ENCODE results near the gene CEP76.
"Not testable (repeated sequence)": the region's sequence is repeated elsewhere in the genome, so short reads cannot be mapped to it uniquely, and the experiment has no call there.

The CEP76 gene

DNA sequence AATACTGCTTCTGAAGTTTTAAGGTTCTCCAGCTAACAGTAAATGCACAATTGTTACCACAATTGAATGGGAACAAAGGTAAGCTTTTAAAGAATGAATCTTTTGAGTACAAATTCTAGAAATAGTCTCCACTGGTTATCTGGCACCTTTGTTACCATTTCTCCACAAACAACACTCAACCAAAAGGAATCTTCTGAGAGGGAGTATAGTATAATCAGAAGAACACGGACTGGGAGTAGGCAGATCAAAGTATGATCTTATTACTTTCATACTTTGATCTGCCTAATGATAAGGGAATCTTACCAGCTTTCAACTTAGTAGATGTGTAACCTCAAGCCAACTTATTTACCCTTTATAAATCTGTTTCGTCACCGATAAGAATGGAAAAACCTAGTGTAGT lies 1.4 kb downstream of the CEP76 start:
- no peak for DNase-seq

DNA sequence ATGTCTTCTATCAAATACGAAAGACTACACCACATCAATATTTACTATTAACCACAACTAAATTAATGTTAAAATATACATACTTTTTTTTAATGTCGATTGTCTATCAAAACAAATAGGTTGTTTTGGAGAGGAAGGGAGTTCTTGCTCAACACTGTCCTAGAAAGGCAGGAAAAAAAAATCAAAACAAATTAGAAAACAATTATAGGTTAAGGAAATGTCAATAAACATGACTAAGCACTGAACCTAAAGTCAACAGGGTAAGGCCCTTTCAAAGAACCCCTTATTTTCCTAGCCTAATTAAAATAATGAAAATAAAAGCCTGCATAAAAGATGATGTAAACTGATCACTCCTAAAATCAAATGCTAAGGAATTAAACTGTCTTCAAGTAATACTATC lies 2.8 kb downstream of the CEP76 start:
- DNase-seq: no peak

DNA sequence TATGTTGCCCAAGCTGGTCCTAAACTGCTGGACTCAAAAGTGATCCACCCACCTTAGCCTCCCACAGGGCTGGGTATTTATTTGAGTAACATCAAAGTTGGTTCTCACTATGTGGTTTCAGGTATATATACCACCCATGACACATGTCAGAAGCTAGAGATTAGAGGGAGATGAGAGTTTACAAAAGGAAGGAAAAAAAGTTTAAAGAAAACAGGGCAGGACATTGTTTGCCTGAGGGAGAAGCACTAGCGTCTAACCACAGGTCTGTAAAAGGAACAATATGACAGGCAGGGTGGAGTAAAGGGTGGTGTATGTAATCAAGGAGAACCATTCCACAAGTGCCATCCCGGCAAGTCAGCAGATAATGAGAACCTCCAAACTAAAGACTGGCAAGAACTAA lies 8.5 kb downstream of the CEP76 start:
- no peak for DNase-seq

DNA sequence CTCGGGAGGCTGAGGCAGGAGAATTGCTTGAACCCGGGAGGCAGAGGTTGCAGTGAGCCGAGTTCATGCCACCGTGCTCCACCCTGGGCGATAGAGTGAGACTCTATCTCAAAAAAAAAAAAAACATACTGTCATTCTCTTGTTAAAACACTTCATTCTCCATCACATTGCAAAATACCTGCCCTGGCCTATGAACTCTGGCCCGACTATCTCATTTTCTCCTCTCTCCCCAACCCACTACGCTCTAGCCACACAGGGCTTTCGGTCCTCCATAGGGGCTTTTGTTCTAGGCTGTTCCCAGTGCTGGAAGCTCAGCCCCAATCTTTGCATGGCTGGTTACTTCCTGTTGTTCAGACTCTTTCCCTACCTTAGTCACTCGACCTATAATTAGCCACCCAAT lies 10.3 kb downstream of the CEP76 start:
- no peak for DNase-seq

DNA sequence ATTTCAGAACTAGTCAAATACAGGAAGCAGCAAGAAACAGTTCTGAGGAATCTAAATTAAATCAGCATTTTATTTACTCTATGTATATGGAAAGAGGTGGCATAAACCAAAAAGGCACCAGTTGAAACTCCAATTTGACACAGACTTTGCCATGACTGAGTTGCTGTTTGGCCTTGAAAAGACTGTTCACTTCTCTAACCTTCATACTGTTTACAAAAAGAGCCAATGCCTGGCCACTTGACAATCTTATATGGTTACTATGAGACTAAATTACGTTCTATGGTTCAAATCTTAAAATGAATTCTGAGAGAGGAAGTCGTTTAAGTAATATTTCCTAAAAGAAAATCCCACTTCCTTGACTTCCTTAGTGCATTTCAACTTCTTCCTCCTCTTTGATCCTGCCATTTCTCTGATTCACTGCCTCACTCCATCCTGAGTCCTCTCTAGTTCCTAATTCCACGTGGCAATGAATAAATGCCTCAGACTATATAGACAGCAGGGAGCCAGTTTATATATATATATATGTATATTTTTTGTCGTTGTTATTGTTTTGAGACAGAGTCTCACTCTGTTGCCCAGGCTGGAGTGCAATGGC lies 13.2 kb downstream of the CEP76 start:
- no peak for DNase-seq

DNA sequence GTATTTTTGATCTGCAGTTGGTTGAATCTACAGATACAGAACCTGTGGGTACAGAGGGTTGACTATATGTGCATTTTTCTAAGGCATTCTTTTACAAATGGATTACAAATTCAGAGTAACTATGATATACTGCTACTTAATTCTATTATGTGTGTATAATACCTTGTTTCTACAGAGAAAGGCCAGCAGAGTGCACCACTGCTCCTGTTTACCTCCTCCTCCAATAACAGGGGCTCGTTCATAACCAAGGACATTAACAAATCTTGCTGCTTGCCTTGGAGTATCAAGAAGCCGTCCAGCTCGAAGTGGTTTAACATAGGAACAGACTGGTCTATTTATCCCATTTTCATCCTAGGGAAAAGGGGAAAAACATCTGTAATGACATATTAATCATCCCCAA lies 16.4 kb downstream of the CEP76 start:
- no peak for DNase-seq

DNA sequence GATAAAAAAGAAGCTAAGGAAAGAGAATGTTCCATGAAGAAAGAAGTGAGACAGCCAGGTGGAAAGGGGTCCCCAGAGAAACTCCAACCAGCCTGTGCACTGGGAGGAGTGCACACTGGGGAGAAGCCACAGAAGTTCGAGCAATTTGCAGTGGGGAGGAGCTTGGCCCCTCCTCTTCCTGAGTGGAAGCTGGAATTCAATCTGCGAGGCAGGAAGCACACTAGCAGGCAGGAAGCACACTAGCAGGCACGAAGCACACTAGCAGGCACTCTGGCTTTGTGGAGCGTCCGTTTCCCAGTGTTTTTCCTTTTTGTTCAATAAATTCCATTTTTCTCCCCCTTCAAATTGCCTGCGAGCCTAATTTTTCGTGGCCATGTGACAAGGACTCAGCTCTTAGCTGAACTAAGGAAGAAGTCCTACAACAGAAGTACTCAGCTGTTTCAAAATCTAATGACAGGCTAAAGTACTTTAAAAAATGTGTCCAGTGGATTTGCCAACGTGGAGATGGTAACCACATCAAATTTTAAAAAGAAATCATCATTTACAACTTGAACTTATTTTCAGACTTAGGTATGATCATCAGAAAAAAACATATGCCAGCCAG lies 23.2 kb downstream of the CEP76 start:
- no peak for DNase-seq

DNA sequence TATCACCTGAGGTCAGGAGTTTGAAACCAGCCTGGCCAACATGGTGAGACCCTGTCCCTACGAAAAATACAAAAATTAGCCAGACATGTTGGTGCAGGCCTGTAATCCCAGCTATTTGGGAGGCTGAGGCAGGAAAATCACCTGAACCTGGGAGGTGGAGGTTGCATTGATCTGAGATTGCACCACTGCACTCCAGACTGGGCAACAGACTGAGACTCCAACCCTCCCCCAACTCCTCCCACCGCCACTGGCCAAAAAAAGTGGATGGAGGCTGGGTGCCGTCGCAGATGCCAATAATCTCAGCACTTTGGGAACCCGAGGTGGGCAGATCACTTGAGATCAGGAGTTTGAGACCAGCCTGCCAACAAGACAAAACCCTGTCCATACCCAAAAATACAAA lies 34.5 kb downstream of the CEP76 start:
- DNase-seq: no peak

DNA sequence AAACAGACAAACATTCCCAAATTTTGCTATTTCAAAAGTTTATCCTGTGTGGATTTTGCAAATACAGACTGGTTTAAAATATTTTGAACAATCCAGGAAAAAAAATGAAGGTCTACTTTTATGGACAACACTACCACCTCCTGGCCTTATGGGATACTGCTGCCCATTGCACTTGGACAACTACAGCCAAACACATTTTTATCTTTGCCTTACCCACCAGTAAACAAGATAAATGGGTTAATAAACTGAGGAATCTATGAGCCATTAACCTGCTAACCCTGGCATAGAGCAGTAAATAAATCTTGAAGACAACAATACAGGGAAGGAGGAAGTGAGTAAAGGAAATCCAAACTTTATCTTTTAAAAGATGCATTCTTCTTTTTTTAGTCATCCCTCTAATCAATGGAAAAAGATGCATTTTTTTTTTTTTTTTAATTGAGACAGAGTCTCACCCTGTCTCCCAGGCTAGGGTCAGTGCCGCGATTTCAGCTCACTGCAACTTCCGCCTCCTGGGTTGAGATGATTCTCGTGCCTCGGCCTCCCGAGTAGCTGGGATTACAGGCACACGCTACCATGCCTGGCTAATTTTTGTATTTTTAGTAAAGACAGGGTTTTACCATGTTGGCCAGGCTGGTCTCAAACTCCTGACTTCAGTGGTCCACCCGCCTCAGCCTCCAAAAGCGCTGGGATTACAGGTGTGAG lies 42.5 kb downstream of the CEP76 start:
- DNase-seq: no peak

DNA sequence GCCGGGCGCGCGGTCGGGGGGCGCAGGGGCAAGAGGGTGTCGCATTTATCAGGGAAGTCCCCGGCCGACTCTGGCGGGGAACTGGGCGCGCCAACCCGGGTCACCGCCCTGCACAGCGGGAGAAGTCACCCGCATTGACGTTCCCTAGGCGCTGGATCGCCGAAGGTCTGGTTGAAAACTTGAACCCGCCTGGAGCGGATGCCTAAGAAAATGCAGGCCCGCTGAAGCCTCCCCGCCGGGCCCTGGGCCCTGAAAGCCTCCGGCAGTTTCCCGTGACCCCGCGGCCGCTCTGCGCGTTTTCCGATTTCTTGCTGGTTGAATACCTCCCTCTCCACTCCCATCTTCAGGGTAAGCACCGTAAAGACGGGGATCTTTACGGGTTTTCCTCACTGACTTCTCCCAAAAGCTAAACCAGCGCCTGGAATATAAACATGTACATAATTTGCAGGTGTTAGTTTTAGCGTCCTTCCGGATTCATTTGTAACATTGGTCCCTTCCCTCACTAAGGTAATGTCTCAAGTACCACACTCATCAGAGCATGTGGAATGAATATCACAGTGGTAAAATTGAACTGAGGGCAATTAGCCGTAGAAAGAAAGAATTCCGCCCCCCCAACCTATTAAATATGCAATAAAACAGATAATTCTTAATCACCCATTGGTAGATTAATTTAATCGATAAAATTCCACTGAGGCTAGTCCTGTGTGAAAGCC lies 43.9 kb downstream of the CEP76 start:
- peak; percentile 22 for DNase-seq

DNA sequence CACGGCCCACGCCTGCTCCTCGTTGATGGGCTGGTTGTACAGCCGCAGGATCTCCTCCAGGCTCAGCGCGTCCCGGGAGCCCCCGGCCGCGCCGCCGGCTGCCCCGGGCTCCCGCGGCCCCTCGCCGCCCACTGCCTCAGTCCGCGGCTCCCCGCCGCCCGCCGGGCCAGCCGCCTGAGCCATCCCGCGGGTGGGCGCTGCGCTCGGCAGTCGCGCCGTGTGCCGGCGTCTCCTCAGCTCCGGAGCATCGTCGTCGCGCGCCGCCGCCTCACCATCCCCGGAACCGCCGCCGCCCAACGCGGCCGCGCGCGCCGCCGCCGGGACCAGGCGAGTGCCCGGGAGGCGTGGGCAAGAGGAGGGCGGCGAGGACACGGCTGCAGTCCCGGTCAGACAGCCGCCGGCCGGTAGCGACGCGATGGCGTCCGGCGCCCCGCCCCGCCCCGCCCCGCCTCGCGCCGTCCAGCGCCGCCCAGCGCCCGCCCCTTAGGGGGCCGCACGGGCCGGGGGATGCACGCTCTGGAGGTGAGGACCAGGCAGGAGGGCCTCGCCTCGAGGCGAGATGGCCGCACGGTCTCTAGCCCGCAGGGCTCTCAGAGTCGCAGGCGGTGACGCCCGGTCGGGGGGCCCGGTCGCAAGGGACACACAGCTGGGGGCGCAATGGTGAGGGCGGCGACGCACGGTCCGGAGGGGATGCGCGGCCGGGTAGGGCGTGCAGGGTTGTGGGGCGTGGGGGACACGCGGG lies 44.7 kb downstream of the CEP76 start, which contains the start of gene SPIRE1:
SPIRE1 (minus strand) TSS at position 424 of the 742 bp plus-strand sequence; CDS start at position 183, 241 bp downstream.
- peak; percentile 39 for DNase-seq

DNA sequence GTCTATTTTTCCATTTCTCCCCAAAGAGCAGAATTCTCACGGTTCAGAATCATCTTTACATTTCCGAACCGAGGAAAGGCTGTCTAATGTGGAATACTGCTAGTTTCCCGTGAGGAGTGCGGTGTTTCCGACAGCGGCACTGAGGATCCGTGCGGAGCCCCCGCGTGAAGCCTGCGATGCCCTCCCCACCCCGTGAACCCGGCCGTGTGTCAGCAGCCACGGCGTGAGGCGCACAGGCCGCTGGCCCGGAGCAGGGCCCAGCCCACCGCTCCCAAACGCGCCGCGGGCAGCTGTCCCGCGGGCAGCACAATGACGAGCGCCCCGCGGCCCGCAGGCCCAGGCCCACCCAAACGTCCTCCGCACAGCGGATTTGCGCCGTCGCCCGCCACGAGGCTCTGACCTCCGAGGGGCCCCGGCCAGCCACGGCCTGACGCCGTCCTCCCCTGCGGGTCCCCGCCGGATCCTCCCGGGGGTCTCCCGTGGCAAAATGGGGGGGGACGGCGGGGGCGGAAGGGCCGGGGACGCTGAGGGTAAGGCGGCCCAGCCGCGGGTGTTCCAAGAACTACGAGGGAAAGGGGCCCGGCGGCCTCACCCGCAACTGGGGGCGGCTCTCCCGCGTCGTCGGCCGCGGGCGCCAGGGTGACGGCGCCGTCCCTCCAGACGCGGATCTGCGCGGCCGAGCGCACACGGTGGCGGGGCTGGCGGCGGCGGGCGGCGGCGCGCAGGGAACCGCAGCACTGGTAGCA lies 45.4 kb downstream of the CEP76 start:
- DNase-seq: no peak

DNA sequence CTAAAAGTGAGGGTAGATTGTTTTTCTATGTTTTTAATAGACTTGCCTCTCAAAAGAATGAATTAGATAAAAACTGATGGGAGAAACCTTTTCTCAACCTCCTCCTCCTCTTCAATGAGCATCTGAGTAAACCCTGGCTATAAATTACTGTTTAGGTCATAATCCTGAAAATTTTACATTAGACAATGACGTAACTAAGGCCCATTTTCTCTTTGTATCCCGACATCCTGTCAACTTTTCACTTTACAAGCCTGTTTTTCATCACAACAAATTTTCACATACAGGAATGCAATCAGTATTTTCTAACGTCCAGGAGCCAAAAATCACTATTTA lies 46.0 kb downstream of the CEP76 start:
- no peak for DNase-seq

DNA sequence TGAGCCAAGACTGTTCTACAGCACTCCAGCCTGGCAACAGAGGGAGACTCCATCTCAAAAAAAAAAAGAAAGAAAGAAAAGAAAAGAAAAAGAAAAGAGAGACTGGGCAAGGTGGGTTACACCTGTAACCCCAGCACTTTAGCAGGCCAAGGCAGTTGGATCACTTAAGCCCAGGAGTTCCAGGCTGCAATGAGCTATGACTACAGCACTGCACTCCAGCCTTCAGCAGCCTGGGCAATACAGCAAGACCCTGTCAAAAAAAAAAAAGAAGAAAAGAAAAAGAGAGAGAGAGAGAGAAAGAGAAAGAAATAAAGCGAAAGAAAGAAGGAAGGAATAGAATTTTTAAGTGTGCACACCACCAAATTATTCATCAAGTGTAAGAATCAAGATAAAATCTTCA lies 47.6 kb downstream of the CEP76 start:
- no peak for DNase-seq

DNA sequence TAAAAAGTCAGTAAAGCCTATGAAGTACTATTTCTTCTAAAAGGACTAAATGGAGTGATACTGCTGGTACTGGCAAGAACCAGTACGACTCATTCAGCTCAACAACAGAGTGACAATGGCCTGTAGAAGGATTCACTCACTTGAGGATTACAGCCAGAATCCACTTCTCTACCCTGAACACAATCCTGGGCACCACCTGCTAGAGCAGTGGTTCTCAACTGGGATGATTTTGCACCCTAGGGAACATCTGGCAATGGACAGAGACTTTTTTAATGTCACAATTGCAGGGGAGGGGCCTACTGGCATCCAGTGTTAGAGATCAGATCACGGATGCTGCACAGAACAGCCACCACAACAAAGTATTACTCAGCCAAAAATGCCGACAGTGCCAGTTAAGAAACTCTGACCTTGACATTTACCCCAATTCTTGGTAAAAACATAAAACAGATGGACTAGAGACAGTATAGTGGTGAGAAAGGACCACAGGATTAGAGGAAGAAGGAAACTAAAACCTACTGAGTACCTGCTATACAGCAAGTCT lies 49.6 kb downstream of the CEP76 start:
- no peak for DNase-seq

DNA sequence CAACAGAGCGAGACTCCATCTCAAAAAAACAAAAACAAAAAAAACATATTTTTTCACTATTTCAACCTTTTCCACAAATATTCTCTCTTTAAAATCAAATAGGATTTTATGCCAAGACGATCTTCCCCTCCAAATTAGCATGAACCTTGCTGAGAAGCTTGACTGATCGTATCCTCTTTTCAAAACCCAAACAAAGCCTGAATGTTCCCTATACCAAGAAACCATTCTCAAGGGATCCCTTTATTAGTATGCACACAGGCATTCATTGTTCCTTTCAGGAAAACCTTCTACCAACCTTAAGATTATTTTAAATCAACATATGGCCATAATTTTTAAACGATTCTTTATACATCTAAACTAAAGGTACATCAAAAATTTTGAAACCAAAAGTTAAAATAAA lies 50.9 kb downstream of the CEP76 start:
- no peak for DNase-seq

DNA sequence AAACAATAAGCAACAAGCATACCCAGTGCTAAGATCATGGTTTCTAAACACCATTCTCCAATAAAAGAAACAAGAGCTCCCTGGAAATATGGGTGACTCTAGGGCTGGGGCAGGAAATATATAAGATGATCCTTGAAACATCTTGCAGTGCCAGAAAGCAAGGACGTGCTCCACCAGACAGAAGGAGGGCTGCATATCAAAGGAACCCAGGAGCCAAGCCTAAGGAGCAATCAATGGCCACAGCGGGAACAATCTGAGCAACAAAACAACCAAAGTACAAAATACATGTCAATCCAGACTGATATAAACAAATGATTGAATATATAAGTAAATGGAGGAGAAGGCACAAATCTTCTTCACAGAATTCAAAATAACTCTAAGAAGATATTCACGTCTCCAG lies 54.8 kb downstream of the CEP76 start:
- no peak for DNase-seq

DNA sequence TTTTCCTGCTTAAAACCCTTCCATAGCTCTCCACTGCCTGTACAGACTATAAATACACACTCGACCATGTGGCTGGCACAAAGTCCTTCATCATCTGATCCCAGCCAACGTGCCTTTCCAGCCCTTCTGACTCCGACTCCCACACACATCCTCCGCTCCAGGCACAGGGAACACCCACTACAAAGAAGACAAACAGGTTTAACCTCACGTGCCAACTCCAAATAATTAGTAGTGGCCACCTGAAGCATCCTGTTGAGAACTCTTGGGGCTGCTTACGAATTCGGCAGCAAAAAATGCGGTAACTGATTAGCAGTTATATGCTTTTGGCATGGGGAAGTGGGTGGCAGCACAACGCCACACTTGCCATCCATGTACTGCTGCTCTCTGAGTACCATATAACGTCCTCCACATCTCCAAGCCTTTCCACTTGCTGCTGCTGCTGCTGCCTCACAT lies 56.7 kb downstream of the CEP76 start:
- peak; percentile 66 for DNase-seq

DNA sequence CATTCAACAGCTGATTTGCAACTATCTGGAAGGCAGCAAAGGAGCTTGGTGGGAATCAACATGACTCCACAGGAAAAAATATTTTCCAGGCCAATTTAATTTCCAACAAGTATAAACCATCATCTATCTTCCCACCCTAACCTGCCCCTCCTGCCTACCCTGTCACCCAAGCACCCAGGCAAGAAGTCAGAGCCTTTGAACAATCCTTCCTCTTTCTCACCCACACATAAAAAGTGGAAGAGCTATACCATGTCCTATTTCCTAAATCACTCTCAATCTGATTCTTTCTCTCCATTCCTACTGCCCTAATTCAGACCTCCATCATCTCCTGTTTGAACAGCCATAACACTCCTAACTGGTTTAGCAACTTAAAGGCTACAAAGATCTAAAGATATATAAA lies 57.3 kb downstream of the CEP76 start:
- no peak for DNase-seq

DNA sequence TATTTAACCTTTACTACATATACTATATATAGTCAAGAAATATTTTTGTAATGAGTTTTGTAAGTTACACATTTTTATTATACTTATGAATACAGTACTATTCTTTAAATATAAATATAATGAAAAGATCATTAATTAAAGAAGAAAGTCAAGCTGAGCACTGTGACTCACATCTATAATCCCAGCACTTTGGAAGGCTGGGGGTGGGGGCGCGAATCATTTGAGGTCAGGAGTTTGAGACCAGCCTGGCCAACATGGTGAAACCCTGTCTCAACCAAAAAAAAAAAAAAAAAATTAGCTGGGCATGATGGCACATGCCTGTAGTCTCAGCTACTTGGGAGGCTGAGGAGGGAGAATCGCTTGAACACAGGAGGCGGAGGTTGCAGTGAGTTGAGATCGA lies 58.8 kb downstream of the CEP76 start:
- DNase-seq: not testable (repeated sequence)

DNA sequence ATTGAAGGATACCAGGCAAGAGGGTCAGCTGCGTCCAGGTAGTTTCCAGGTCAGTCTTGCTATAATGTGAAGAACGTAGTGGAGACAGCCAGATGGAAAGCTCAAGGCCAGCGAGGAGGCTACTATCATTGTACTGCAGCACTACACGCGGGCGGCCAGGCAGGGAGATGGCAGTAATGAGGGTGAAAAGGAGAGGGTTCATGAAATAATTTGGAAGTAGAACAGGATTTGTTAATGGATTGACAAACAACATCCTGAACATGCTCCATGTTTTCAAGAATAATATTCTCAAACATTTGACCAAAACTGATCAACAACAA lies 61.7 kb downstream of the CEP76 start:
- DNase-seq: no peak
